NCI-H1105 (cell line): ENCODE measurements around the gene TSPAN4.
A peak's percentile ranks its signal among the peaks of the same experiment; 100 is the strongest.

Experiments
- DNase-seq: peaks from one replicate; lab custom pipeline; 2025; lab: John Stamatoyannopoulos, UW

Gene TSPAN4

DNA sequence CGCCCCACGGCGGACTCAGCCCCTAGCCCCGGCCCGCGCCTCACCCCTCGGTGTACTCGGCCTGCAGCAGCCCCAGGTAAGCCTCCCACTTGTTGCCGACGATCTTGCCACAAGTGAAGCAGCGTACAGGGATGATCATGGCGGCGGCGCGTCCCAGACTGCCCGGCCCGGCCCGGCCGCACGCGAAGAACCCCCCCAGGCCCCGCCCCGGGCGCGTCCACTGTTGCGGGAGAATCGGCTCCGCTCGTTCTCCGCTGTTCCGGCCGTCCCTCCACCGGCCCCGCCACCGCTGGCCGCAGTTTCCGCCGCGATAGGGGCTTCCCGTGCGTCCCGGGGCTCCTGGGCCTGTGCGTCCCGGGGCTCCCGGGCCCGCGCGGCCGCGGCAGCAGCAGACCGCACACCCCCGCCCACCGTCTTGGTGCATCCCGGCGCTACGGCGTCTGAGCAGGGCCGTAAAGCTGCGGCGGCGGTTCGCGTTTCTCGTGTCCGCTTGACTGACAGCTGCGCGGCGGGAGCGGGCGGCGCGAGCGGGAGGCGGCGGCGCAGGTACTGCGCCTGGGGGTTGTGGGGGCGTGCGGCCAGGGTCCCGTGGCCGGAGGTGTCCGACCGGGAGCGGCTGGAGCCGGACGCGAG, at the start of gene TSPAN4, which contains the start of gene POLR2L:
Gene TSPAN4 (plus strand): TSS at position 483 of the 633 bp plus-strand sequence. CDS start 7,453 bp downstream, outside the sequence.
Gene POLR2L (minus strand): TSS at position 160 of the 633 bp plus-strand sequence. CDS start 21 bp downstream, at position 139.
- DNase-seq: peak; percentile 83

DNA sequence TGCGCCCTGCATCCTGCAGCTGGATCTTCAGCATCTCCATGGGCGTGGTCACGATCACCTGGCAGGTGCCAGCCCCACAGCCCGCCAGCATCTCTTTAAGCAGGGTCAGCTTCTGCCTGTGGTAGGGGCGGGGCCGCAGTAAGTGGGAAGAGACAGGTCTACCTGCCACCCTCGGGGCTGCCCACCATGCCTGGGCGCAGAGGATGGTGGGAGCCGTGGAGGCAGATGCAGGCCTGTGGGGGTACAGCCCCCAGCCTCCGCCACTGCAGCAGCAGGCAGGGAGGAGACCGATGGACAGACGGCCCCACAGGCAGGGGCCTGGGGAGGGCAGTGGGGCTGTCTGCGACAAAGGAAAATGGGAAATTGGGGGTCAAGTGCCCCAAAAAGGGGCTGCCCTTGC, 49.8 kb upstream of the TSPAN4 start:
- peak; percentile 4 for DNase-seq

DNA sequence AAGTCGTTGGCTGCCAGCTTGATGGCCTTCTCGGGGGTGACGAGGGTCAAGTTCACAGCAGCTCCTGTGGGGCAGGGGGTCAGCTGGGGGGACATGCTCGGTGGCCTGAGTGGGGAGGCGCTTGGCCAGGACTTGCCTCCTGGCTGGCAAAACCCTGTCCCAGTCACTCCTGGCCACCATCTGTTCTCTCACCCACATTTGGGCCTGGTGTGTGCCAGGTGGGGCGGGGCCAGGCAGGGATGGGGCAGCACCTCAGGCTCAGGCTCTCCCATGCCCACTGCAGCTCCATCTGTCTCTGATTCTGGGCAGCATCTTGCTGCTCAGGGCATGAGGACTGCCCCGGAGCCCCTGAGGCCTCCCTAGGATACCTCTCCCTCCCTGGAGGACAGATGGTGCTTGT, 49.1 kb upstream of the TSPAN4 start:
- no peak for DNase-seq

GRCh38 chr11:794013-794765, 48.5 kb upstream of the TSPAN4 start:
- DNase-seq: no peak

- DNase-seq: peak; percentile 14
Observed at GRCh38 chr11:794766-795633, 47.7 kb upstream of the TSPAN4 start.

DNA sequence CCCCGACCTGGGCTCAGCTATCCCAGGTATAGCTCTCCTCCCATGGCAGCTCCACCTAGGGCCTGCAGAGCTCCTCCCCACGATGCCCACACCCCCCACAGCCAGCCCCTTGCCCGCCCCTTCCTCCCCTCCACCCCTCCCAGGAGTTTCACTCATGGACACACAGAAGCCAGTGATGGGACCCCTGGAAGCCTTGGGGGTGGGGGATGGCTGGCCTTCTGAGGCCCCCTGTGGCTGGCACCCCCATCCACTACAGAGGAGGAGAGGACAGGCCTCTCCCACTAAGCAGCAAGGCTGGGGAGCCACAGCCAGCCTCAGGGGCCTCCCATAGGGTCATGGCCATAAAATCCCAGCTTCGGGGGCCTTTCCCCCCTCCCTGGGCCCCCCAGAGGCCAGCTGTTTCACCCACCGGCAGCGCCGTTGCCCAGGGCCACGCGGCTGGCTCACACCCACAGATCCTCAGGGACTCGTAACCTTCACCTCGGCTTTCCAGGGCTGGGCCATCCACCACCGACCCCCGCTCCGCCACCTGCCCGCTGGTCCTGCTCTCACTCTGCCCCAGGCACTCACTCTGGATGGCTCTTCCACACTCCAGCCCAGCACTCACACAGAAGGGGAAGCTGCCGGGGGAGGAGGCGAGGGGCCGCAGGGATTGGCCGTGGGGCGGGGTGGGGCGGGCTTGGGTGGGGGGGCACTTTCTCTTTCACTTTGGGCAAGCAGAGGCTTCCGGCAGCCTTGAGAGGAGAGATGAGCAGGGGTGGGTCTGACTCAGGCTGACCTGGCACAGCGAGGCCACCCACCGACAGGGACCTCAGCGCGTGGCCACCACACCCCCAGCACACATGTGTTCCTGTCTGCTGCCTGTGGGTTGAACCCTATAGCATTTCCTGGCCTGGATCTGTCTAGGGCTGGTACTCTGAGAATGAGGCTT, 46.8 kb upstream of the TSPAN4 start:
- DNase-seq: peak; percentile 43

GRCh38 chr11:796565-797295, 45.9 kb upstream of the TSPAN4 start:
- no peak for DNase-seq

GRCh38 chr11:797296-798092, 45.2 kb upstream of the TSPAN4 start:
- DNase-seq: peak; percentile 90

- peak; percentile 75 for DNase-seq
Observed at GRCh38 chr11:798093-798713, 44.4 kb upstream of the TSPAN4 start, which contains the start of gene SLC25A22. SLC25A22 (minus strand) TSS chr11:798281; CDS start chr11:795006, 3,275 bp downstream.

- no peak for DNase-seq
Observed at GRCh38 chr11:799641-800316, 42.9 kb upstream of the TSPAN4 start.

DNA sequence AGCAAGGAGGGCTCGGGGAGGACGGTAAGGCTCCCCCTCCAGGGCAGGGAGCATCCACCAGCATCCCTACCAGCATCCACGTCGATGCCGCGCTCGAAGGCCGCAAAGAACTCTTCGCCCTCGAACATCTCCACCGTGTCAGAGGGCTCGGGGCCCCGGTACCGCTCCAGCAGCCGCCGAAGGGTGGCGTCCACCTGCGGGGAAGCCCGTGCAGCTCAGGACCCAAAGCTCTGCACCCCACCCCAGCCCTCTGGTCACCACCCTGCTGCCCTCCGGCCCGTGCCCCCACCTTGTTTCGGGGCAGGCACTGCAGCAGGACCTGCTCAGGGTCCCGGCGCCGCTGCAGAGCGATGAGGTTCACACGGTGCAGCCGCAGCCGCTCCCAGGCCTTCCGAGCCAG, 42.2 kb upstream of the TSPAN4 start:
- DNase-seq: no peak

DNA sequence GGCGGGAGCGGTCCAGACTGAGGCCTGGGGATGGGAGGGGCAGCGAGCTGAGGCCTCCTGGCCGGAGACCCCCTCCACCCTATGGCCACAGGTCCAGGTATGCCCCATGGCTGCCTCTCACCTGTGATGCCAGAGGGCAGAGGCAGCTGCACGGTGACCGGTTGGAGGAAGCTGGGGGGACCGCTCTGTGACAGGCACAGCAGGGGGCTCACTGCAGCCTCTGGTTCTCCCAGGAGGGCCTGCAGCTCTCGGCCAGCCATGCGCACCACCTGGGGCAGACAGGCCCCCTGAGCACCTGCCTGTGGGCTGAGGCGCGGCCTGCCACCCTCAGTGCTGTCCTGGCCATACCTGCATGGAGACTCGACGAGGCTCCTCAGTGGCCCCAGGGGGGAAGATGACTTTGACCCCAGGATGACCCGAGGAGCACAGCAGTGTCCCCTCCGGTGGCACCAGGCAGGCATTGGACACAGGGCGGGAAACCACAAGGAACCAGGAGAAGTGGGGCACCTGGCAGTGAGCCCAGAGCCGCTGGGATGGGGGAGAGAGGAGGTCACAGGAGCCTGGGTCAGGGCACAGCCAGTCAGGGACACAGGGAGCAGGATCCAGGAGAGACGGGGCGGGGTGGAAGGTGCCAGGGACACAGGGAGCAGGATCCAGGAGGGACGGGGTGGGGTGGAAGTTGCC, 41.4 kb upstream of the TSPAN4 start:
- DNase-seq: no peak

DNA sequence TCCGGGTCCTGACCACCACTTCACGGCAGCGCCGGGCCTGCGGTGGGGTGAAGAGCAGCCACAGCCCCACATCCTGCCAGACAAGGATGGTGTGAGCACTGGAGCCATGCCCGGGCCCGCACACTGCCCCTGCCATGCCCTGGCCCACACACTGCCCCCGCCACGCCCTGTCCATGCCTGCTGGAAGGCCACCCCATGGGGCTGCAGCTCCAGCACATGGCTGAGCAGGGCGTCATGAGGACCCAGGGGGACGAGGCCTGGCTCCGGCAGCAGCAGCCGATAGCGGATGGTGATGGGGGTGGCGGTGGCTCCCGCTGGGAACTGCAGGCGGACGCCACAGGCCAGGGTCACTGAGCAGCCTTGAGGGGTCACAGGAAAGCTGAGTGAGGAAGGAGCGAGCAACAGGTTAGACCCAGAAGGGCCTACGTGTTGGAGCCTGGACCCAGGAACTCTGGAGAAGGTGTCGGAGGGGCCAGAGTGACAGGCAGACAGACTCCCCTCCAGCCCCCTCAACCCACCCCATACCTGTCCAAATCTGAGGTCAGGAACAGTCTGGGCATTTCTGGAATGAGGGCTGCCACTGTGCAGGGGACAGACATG, 40.5 kb upstream of the TSPAN4 start:
- no peak for DNase-seq

DNA sequence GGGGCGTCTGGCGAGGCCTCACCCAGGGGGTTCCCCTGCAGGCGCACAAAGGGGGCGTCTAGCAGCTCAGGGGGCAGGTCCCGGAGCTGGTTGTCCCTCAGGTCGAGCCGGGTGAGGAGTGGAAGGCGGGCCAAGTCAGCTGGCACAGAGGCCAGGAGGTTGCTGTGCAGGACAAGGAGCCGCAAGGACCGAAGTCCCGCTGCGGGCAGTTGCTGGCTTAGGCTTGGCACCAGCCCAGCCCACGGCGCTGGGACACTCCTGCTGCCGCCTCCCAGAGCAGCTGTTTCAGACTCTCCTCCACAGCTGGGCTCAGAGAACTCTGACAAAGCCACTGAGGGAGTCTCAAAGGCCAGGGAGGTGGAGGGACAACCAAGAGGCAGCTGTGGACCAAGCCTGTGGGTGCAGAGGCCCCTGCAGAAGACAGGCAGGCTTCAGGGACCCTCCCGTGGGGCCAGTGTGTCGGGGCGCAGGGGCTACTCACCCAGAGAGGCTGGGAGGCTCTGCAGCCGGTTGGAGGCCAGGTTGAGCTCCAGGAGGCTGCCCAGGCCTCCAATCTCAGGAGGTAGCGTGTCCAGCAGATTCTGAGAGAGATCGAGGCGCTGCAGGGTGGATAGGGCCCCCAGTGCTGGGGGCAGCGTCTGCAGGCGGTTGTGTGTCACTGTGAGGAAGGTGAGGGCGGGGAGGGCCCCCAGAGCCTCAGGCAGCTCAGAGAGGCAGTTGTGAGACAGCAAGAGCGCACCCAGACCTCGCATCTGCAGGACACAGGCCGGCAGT, 39.8 kb upstream of the TSPAN4 start:
- no peak for DNase-seq

DNA sequence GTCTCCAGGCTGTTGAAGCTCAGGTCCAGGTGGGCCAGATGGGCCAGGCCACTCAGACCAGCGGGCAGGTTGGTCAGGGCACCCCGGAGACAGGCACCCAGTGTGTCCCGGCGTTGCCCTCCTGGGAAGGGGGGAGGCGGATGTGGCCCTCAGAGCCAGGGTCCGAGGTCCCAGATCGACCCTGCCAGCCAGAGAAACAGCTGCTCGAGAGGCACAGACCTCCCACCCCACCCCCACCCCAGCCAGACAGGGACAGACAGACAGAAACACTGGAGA, 39.2 kb upstream of the TSPAN4 start:
- DNase-seq: no peak

DNA sequence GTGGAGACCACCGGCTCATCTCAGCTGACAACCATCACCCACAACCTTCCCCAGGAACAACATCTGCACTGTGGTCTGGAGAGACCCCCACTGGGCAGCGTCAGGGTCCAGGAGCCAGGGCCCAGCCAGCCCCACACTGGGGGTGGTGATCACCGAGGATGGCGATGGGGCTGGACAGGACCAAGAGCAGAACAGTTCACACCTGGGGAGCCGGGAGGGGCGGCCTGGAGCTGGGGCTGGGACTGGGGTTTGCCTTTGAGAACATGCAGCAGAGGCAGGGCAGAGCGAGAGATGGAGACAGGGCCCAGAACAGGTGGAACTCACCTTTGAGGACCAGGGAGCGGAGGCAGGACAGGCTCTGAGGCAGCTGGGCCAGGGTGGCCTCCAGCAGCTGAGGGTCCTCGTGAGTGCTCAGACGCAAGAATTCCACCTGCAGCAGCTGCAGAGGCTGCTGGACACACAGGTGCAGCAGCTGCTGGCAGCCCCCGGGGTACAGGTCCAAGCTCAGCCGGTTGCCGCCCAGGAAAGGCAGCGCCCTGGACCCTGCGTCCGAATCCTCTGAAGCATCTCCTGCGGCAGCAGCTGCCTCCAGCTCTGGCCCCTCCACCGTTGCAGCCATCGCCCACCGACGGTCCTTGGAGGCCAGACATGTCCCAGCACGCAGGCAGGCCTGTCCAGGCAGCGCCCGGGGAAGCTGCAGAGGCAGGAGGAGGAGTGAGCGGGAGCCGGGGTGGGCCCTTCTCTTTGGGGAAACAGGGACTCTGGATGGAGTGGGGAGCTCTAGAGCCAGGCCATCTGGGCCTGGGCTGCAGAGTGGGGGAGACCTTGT, 38.7 kb upstream of the TSPAN4 start:
- DNase-seq: peak; percentile 87
